Measurements from ENCODE around the gene C1QTNF6. TPM values are rescaled to one million over a fixed set of nuclear protein-coding genes. Genes with fewer than 3 reads are reported as not detected.
A peak's percentile ranks its signal among the peaks of the same experiment; 100 is the strongest.

C1QTNF6 gene
- total and polyA plus RNA-seq, 2 experiments from 2014 or later: 1.7 to 2.3 TPM

DNA sequence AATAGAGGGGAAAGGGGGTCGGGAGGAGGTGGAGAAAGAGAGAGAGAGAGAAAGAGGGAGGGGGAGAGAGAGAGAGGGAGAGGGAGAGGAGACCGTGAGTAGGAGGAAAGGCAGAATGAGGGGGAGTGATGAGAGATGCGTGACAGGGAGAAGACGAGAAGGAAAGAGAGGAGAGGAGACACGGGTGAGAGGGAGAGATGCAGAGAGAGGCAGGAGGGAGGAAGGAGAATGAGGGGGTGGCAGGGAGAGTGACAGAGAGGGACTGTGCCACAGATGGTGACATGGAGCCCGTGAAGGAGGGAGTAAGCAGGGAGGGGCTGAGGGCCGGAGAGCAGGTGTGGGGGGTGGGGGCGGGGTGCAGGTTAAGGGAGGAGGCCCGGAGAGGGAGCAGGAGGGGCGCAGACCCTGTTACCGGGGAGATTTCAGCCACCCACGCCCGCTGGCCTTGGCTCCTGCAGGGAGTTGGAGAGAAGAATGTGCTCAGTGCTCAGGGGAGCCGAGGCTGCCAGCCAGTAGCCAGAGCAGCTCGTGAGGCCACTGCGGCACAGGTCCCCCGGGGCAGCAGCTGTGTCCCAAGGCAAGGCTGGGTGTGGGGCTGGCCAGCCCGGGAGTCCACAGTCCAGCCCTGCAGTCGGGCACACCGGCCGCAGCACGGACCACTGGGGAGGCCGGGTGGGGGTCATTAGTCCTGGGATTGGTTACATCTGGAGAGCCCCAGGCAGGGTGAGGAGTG is 24.3 kb upstream of the C1QTNF6 start, which contains the start of gene SSTR3:
Gene SSTR3, minus strand, starts transcription at position 304 of the 733 bp plus-strand sequence. CDS start 4,674 bp downstream, outside the sequence.
- TF ChIP-seq, protein P1, sequence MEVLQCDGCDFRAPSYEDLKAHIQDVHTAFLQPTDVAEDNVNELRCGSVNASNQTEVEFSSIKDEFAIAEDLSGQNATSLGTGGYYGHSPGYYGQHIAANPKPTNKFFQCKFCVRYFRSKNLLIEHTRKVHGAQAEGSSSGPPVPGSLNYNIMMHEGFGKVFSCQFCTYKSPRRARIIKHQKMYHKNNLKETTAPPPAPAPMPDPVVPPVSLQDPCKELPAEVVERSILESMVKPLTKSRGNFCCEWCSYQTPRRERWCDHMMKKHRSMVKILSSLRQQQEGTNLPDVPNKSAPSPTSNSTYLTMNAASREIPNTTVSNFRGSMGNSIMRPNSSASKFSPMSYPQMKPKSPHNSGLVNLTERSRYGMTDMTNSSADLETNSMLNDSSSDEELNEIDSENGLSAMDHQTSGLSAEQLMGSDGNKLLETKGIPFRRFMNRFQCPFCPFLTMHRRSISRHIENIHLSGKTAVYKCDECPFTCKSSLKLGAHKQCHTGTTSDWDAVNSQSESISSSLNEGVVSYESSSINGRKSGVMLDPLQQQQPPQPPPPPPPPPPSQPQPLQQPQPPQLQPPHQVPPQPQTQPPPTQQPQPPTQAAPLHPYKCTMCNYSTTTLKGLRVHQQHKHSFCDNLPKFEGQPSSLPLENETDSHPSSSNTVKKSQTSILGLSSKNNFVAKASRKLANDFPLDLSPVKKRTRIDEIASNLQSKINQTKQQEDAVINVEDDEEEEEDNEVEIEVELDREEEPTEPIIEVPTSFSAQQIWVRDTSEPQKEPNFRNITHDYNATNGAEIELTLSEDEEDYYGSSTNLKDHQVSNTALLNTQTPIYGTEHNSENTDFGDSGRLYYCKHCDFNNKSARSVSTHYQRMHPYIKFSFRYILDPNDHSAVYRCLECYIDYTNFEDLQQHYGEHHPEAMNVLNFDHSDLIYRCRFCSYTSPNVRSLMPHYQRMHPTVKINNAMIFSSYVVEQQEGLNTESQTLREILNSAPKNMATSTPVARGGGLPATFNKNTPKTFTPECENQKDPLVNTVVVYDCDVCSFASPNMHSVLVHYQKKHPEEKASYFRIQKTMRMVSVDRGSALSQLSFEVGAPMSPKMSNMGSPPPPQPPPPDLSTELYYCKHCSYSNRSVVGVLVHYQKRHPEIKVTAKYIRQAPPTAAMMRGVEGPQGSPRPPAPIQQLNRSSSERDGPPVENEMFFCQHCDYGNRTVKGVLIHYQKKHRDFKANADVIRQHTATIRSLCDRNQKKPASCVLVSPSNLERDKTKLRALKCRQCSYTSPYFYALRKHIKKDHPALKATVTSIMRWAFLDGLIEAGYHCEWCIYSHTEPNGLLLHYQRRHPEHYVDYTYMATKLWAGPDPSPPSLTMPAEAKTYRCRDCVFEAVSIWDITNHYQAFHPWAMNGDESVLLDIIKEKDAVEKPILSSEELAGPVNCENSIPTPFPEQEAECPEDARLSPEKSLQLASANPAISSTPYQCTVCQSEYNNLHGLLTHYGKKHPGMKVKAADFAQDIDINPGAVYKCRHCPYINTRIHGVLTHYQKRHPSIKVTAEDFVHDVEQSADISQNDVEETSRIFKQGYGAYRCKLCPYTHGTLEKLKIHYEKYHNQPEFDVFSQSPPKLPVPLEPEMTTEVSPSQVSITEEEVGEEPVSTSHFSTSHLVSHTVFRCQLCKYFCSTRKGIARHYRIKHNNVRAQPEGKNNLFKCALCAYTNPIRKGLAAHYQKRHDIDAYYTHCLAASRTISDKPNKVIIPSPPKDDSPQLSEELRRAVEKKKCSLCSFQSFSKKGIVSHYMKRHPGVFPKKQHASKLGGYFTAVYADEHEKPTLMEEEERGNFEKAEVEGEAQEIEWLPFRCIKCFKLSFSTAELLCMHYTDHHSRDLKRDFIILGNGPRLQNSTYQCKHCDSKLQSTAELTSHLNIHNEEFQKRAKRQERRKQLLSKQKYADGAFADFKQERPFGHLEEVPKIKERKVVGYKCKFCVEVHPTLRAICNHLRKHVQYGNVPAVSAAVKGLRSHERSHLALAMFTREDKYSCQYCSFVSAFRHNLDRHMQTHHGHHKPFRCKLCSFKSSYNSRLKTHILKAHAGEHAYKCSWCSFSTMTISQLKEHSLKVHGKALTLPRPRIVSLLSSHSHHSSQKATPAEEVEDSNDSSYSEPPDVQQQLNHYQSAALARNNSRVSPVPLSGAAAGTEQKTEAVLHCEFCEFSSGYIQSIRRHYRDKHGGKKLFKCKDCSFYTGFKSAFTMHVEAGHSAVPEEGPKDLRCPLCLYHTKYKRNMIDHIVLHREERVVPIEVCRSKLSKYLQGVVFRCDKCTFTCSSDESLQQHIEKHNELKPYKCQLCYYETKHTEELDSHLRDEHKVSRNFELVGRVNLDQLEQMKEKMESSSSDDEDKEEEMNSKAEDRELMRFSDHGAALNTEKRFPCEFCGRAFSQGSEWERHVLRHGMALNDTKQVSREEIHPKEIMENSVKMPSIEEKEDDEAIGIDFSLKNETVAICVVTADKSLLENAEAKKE (CRISPR knock-in tag; IDR thresholded peaks at IDR 0.05): no peak
- TF ChIP-seq, protein P2, sequence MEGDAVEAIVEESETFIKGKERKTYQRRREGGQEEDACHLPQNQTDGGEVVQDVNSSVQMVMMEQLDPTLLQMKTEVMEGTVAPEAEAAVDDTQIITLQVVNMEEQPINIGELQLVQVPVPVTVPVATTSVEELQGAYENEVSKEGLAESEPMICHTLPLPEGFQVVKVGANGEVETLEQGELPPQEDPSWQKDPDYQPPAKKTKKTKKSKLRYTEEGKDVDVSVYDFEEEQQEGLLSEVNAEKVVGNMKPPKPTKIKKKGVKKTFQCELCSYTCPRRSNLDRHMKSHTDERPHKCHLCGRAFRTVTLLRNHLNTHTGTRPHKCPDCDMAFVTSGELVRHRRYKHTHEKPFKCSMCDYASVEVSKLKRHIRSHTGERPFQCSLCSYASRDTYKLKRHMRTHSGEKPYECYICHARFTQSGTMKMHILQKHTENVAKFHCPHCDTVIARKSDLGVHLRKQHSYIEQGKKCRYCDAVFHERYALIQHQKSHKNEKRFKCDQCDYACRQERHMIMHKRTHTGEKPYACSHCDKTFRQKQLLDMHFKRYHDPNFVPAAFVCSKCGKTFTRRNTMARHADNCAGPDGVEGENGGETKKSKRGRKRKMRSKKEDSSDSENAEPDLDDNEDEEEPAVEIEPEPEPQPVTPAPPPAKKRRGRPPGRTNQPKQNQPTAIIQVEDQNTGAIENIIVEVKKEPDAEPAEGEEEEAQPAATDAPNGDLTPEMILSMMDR (conservative IDR thresholded peaks at IDR 0.05; ENCODE audit: low read depth in 2 of 2): no peak
- no peak for TF ChIP-seq STAT1 (IDR thresholded peaks at IDR 0.05; ENCODE audit: unreplicated experiment)
- Histone ChIP-seq H4K20me1 (replicated peaks; ENCODE audit: insufficient read depth) (no peaks in the 10 kb centered on the region), H3K27ac (ENCODE audit: low read depth) (no peak within 1 kb of the TSS), H3K36me3 (ENCODE audit: insufficient read depth) (no peaks in the 10 kb centered on the region), H3K4me3 (peak within 1 kb of the TSS; percentile 41), H3F3A (replicated peaks; ENCODE audit: low read depth) (no peaks in the 10 kb centered on the region), H3K9me2 (ENCODE audit: insufficient read depth) (no peaks in the 10 kb centered on the region), H3K79me2 (replicated peaks; ENCODE audit: insufficient read depth) (no peaks in the 10 kb centered on the region), H3K4me1 (ENCODE audit: insufficient read depth) (peaks cover 11% of the 10 kb centered on the region; the same call in 1 of the 2 replicates), H3K27me3 (ENCODE audit: insufficient read depth) (no peaks in the 10 kb centered on the region), H3K4me2 (peak within 1 kb of the TSS; percentile 67), H2AFZ (peak within 1 kb of the TSS; percentile 94)
- DNase-seq (ENCODE audit: low spot score) (peak; percentile 59), ATAC-seq (peak; percentile 88)
- peaks cover 15% of the 10 kb centered on the region for H3K4me1 Mint-ChIP-seq
- peak within 1 kb of the TSS; percentile 60 for H3K4me3 Mint-ChIP-seq
- no peaks in the 10 kb centered on the region for H3K9me3 Mint-ChIP-seq
- H3K36me3 Mint-ChIP-seq (ENCODE audit: low read depth): no peaks in the 10 kb centered on the region
- no peak within 1 kb of the TSS for H3K27ac Mint-ChIP-seq
- H3K27me3 Mint-ChIP-seq (ENCODE audit: insufficient read depth, low read depth, poor library complexity): peaks cover 16% of the 10 kb centered on the region
